Activated CD4-positive, alpha-beta T cell treated with anti-CD3 and anti-CD28 coated beads for 48 hours (primary cell): ENCODE results near the gene POTEE.
"Not testable (repeated sequence)": the region's sequence is repeated elsewhere in the genome, so short reads cannot be mapped to it uniquely, and the experiment has no call there.

Experiments
- DNase-seq: peaks from one replicate; pipeline ENCODE4 v3.0.0-alpha.2; 2020

Gene POTEE

DNA sequence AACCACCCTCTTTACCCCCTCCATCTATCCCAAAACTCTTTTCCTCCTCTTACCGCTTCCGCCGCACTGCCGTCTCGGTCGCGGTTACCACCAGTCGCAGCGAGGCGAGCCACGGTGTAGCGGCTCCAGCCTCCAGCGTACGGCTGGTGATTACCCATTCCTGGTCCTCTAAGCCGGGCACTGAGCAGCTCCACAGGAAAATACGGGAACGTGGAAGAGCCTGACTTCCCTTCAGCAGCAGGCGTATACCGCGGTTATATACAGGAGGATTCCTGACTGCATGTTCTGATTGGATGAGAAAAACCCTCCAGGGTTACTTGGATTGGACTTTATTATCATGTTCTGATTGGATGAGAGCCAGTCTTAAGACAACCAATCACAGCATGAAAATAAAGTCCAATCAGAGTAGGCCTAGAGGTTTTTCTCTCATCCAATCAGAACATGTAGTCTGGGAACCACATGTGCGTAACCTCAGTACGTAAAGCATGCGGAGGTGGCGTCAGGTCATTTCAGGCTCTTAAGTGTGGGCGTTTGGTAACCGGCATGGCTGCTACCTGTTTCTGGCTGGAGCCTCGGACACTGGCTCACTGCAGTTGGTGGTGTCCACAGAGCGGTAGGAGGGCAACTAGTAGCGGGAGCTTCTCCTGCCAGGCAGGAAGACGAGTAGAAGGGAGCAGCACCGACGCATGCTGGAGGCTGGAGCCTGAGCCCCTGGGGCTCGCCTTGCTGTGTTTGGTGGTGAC, at the start of gene POTEE:
Gene POTEE, plus strand, starts transcription at position 507 of the 743 bp plus-strand sequence. CDS start 8,867 bp downstream, outside the sequence.
- not testable (repeated sequence) for DNase-seq

DNA sequence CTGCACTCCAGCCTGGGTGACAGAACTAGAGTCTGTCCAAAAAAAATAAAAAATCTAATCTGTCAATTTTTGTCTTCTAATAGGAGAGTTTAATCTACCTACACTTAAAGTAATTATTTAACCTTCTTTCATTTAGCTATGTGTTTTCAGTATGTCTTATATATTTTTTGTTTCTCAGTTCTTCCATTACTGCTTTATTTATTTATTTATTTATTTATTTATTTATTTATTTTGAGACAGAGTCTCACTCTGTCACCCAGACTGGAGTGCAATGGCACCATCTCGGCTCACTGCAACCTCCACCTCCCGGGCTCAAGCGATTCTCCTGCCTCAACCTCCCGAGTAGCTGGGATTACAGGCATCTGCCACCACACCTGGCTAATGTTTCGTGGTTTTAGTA, 43.8 kb upstream of the POTEE start:
- not testable (repeated sequence) for DNase-seq

DNA sequence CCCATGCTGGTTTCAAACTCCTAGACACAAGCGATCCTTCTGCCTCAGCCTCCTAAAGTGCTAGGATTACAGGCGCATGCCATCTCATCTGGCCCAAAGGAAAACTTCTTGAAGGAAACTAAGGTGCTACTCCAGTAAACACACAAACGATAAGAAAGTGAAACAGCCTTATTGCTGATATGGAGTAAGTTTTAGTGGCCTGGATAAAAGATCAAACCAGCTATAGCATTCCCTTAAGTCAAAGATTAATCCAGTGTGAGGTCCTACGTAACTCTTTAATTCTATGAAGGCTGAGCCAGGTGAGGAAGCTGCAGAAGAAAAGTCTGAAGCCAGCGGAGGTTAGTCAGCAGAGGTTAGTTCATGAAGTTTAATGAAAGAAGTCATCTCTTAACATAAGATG, 40.8 kb upstream of the POTEE start:
- no peak for DNase-seq

DNA sequence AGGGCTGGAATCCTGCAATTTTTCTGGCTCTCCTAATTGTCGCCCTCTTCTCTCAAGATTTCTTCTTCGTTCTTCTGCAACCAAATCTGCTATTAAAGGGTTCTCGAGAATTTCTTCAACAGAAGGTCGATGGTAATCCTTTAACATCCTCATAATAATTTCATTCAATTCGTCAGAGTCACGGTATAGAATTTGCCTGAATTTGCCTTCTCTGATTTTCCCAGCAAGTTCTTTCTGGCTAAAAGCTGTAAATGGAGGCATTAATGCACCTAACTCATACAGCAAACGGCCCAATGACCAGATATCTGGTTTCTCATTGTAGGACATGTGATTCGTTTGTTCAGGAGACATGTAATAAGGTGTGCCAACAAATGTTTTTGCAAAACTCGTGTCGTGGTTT, 31.3 kb upstream of the POTEE start:
- not testable (repeated sequence) for DNase-seq

DNA sequence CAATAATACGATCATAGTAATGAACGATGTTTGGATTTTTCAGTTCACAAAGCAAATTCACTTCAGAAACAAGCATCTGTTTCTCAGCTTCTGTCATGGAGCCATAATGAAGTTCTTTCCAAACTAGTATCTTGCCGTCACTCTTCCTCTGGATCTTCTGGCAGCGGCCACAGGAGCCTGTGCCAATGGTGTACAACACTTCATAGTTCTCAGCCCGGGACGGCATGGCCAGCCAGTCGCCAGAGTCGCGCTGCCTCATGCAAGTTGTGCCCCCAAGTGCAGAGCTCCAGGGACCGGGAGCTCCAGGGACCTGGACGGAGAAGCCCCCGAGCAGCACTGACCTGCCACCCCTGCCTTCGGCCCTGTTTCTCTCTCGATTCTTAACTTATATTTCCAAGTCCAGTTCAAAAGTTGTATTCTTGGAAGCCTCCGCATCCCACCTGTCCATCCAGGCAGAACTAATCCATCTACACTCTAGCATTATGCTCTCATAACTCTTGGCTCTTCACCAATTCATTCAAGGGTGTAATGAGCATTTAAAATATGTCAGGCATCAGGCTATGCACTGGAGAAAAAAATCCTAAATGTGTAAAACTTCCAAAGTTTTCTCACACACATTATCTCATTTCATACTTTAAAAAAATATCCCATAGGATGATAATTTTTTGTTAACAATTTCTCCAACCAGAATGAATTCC, 30.5 kb upstream of the POTEE start:
- DNase-seq = not testable (repeated sequence)

DNA sequence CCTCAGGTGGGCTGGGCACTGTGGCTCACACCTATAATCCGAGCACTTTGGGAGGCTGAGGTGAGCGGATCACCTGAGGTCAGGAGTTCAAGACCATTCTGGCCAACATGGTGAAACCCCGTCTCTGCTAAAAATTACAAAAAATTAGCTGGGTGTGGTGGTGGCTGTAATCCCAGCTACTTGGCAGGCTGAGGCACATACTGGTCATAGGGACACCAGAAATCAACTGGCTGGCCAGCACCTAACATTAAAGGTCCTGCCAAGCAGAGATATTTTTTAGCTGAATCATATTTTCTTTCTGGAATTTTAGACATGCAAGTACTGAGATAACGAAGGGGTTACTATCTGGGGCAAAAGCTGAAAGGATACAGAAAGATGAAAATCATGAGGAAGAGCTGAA, 27.9 kb upstream of the POTEE start:
- DNase-seq = not testable (repeated sequence)

DNA sequence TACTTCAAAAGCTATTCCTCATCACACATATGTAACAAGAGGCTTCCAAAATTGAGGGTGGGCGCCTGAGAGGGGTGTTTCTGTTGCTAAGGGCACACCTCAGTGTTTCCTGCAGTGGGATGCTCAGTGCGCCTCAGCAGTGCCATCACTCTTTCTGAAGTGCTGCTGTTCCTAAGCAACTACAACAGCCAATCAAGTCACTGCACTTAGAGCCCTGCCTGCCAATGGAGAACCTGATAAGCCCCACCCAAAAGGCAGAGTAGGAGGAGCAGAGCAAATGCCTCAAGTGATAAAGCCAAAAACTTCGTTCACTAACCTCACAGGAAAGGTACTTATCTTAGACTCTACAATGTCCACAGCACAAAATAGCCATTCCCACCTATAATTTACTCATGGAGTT, 15.9 kb upstream of the POTEE start:
- DNase-seq = not testable (repeated sequence)

DNA sequence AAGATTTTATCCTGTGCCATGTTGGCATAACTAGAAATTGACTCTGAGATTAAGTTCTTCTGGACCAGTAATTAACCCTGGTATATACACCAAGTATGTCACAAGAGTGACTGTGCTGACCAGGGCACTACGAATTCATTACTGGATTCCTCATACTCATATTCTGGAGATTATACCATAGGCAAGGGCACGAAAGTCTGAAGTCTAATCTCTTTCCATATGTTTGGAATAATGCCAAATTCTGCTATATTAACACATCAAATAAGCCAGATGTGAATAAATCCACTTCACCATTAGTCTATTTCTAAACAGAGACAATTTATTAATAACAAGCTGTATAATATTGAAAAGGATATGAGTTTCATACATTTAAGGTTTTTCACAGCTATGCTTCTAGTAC, 13.2 kb upstream of the POTEE start:
- DNase-seq = not testable (repeated sequence)

DNA sequence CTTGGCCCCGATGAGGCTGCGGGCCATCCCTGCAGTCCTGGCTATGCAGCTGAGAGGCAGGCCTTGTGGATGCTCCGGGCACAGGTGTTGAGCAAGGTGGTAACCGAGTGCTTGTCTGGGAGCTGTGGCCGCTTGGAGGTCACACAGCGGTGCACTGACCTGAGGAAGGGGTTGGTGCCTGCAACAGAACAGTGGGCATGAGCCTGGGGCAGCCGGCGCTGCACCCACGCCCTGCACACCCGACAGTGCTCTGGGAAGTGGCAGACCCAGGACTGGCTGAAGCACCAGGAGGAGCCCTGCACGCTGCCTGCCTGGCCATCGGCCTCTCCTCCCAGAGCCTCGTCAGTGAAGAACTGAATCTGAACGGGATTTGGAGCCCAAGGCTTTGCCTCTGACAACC, 8.2 kb upstream of the POTEE start:
- no peak for DNase-seq

DNA sequence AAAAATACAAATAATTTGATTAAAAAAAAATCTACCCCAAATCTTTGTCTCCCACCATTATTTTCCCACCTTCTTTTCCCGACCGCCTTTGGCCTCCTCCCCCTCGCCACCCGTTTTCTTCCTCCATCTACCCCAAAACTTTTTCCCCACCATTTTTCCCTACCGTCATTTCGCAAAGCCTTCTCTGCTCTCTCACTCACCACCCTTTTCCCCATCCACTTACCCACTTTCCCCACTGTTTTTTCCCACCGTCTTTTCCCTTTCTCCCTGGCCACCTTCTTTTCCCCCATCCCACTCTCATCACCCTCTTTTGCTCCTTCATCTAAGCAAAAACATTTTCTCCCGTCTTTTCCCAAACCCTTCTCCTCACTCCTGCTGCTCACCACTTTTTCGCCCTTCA, 1.5 kb upstream of the POTEE start:
- not testable (repeated sequence) for DNase-seq

DNA sequence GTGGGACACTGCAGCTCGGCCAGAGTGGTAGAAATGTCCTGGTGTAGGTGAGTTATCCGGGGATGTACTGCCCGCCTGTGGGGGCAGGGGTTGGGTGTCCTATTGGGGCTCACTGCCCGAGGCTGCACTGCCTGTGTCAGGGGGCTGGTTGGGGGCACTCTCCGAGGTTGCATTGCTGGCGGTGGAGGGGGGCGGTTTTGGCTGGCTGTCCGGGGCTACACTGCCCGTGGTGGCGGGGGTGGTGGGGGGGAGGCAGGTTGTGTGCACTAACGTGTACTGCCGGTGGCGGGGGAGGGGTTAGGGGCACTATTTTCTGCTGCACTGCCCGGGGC, 403 bp downstream of the POTEE start:
- not testable (repeated sequence) for DNase-seq

DNA sequence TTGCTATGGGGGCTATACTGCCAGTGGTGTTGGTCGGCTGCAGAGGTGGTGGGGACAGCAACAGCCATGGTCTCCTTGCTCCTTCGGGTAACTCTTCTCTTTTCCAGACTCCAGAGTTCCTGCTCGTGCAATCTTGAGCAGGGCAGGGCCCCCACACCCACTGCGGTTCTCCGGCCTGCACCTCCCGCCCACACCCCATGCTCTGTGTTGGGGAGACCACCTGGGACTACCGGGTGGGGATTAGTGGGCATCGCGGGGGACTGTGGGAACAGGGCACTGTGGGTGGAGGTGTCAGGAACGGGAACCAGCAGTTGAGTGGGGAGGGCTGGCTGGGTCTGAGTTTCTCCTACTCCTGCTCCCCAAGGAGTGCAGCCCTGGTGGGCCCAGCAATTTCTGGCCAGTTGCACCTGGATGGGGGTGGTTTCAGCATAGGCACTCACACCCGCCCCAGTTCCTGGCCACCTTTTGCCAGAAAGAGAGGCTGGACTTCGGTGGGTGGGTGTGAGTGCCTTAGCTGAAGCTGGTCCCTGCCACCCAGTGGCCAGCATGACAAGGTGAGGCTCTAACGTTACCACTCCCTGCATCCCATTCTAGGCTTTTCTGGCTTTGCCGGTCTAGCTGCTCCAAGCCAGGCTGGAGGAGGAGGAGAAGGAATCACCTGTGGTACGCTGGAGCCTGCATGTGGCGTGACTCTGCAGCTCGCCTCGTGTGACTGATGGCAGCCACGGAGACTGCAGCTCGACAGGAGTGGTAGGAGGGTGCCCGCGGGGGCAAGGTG, 1.3 kb downstream of the POTEE start:
- not testable (repeated sequence) for DNase-seq

DNA sequence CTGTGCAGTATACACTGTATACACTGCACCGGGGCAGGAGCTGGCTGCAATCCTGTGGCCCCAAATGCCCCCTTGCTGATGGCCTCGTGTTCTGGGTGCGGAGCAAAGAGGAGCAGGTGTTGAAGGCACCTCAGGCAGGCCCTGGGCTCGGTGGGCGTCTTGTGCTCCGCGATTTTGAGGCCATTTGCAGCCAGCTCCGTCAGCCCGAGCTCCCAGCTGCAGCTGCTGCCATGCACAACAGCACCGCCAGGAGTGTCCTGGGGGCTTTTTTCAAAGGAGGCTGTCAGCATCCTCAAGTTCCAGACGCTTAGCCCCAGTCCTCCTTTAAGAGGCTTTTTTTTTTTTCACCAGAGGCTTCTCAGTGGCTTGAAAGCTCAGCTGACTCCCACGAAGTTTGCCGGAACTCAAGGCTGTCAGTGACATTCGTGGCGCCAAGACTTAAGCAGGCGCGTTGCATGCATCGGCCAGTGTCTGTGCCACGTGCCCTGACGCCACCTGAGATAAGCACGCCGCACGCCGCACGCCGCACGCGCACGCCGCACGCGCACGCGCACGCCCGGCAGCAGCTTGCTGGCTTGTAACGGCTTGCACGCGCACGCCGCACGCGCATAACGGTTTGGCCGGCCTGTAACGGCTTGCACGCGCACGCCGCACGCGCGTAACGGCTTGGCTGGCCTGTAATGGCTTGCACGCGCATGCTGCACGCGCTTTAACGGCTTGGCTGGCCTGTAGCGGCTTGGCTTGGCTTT, 8.1 kb downstream of the POTEE start:
- not testable (repeated sequence) for DNase-seq

DNA sequence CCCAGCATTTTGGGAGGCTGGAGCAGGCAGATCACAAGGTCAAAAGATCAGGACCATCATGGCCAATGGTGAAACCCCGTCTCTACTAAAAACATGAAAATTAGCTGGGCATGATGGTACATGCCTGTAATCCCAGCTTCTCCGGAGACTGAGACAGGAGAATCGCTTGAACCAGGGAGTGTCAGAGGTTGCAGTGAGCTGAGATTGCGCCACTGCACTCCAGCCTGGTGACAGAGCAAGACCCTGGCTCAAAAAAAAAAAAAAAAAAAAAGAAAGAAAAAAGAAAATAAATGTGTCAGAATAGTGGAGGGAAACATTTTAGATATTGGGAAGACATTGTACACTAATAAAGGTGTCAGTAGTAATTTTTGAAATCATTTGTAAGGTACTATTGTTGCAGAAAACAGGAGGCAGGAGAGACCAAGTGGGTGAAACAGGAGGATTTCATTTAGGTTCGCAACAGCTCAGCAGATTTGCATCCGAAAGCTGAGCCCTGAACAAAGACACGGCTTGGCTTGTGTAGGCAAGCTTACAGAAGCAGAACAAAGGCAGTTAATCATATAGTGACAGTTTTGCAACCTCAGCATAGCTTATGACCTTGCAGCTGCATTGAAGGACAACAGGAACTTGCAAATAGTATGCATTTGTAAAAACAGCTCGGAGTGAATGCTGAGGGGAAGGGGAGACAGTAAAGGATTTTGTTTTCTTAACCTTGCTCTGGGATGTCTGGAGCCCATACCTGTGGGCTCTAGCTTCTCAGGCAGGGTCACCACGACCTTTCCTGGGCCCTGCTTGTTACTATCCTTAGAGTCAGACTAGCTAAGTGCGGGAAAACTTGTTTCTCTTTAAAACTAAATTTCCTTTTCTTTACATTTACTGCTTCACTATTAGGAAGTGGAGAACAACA, 26.5 kb downstream of the POTEE start:
- not testable (repeated sequence) for DNase-seq
